HG03442 (cell line): Measurements from ENCODE around the gene BOK.

Experiments used
- ATAC-seq: cut with Tn5 transposase; IDR thresholded peaks from one replicate; pipeline ENCODE4 v1.9.1; 2021; ENCODE audit warnings: mild to moderate bottlenecking, moderate library complexity; ENCODE audit not compliant: unreplicated experiment

The BOK gene

GRCh38 chr2:241618829-241619228 is 60.3 kb downstream of the BOK start:
- ATAC-seq = no peak

GRCh38 chr2:241619597-241620418 is 61.3 kb downstream of the BOK start:
- no peak for ATAC-seq

GRCh38 chr2:241620419-241620769 is 61.8 kb downstream of the BOK start:
- ATAC-seq = no peak
